Keratinocyte (primary cell): ENCODE data around the gene GRIN3A. TPM values are rescaled to one million over a fixed set of nuclear protein-coding genes. Genes with fewer than 3 reads are reported as not detected.

ENCODE experiments used
- DNase-seq: peaks from one replicate; pipeline ENCODE4 v3.0.0-alpha.2; 2011; ENCODE audit warnings: low read depth, missing footprints, low spot score
- FAIRE-seq: peaks from 2 replicates; lab custom pipeline; 2011; peaks lifted over from hg19 to GRCh38; lab: Jason Lieb, UNC
- H2AFZ ChIP-seq: 2 replicates; pipeline ENCODE4 v1.6.0; 2012; ENCODE audit warnings: low read length, control low read depth, inconsistent platforms; ENCODE audit not compliant: control insufficient read depth
- H3K27ac ChIP-seq: 2 replicates; pipeline ENCODE4 v1.5.1; 2011; ENCODE audit warnings: low read length; ENCODE audit not compliant: control insufficient read depth, insufficient read depth
- H3K27me3 ChIP-seq: 3 replicates; pipeline ENCODE4 v1.6.0; 2011; ENCODE audit warnings: low read length; ENCODE audit not compliant: control insufficient read depth, insufficient read depth; ENCODE audit errors: extremely low read depth
- H3K36me3 ChIP-seq, 2 experiments: 2 replicates in 1 of 2; 3 replicates in 1 of 2; pipeline ENCODE4 v1.5.1; 2011; ENCODE audit warnings: low read length in 2 of 2, mild to moderate bottlenecking in 1 of 2; ENCODE audit not compliant: control insufficient read depth in 2 of 2, insufficient read depth in 2 of 2; ENCODE audit errors: extremely low read depth in 1 of 2
- H3K4me1 ChIP-seq: 3 replicates; pipeline ENCODE4 v1.5.1; 2011; ENCODE audit warnings: low read length; ENCODE audit not compliant: control insufficient read depth, insufficient read depth; ENCODE audit errors: extremely low read depth
- H3K4me2 ChIP-seq: 3 replicates; pipeline ENCODE4 v1.6.0; 2011; ENCODE audit warnings: low read depth, low read length; ENCODE audit not compliant: control insufficient read depth, insufficient read depth; ENCODE audit errors: extremely low read depth
- H3K4me3 ChIP-seq, 3 experiments: fragments of 200-600 bp in 1 of 3; sonication (generic) in 1 of 3; 2 replicates in 2 of 3; 3 replicates in 1 of 3; pipeline ENCODE4 v1.5.1; 2011 to 2016; ENCODE audit warnings: low read length in 3 of 3, mild to moderate bottlenecking in 3 of 3, control low read depth in 2 of 3, inconsistent platforms in 1 of 3, low read depth in 1 of 3, mixed read lengths in 1 of 3, mixed run types in 1 of 3, moderate library complexity in 1 of 3; ENCODE audit not compliant: control insufficient read depth in 2 of 3, insufficient read depth in 2 of 3; ENCODE audit errors: extremely low read depth in 1 of 3
- H3K79me2 ChIP-seq: 2 replicates; pipeline ENCODE4 v1.6.0; 2012; ENCODE audit warnings: low read length; ENCODE audit not compliant: control insufficient read depth, insufficient read depth
- H3K9ac ChIP-seq: 3 replicates; pipeline ENCODE4 v1.6.0; 2011; ENCODE audit warnings: low read length; ENCODE audit not compliant: control insufficient read depth, insufficient read depth; ENCODE audit errors: extremely low read depth
- H3K9me1 ChIP-seq: 3 replicates; pipeline ENCODE4 v1.6.0; 2011; ENCODE audit warnings: low read length; ENCODE audit not compliant: control insufficient read depth, insufficient read depth; ENCODE audit errors: extremely low read depth
- H3K9me3 ChIP-seq: 2 replicates; pipeline ENCODE4 v1.5.1; 2012; ENCODE audit warnings: low read depth, low read length; ENCODE audit not compliant: control insufficient read depth
- H4K20me1 ChIP-seq: 3 replicates; pipeline ENCODE4 v1.6.0; 2011; ENCODE audit warnings: low read length; ENCODE audit not compliant: control insufficient read depth, insufficient read depth; ENCODE audit errors: extremely low read depth
- CTCF ChIP-seq, 3 experiments: IDR thresholded peaks in 1 of 3; conservative IDR thresholded peaks in 1 of 3; optimal IDR thresholded peaks in 1 of 3; 2 replicates in 2 of 3; 3 replicates in 1 of 3; pipeline versions ENCODE3 to v1.5.1; 2011; ENCODE audit warnings: low read length in 3 of 3, mild to moderate bottlenecking in 3 of 3, moderate library complexity in 2 of 3, control low read depth in 1 of 3, inconsistent platforms in 1 of 3; ENCODE audit not compliant: insufficient read depth in 2 of 3; ENCODE audit errors: extremely low read depth in 1 of 3
- EZH2 ChIP-seq: IDR thresholded peaks from one replicate; pipeline ENCODE4 v1.6.1; 2012; ENCODE audit warnings: inconsistent platforms, mild to moderate bottlenecking, low read length, moderate library complexity
- dilution Hi-C: fragments of 300-500 bp; cut with MboI; formaldehyde crosslinking; loops from one replicate; pipeline ENCODE4 v1.7.0; 2020; ENCODE audit warnings: low sequenced_read_pairs; ENCODE audit not compliant: extremely low pct_ligation_motif_present
- polyA plus RNA-seq, 5 experiments: library from polyadenylated mRNA; depleted of rRNA in 3 of 5; stranded (reverse) in 3 of 5; stranded (forward) in 1 of 5; unstranded in 1 of 5; fragments of >200 nt; gene quantifications; 1 replicate in 1 of 5; 2 replicates in 3 of 5; 3 replicates in 1 of 5; pipeline versions ENCODE4 v1.2.1 to v1.2.3, GENCODE V29; 2011 to 2012; ENCODE audit warnings: missing spikeins in 2 of 5, low read depth in 1 of 5, low replicate concordance in 1 of 5

Gene GRIN3A
- polyA plus RNA-seq, 1 donor (not counting 4 experiments of a cell fraction or from before 2014, with no cell fraction given), result not detected

- H3K27me3 ChIP-seq, result no peaks in the 10 kb centered on the region
- FAIRE-seq (no peak), DNase-seq (no peak)
- H3K79me2 ChIP-seq, result no peaks in the 10 kb centered on the region
- no peak overlapping the region for H2AFZ ChIP-seq
- H4K20me1 ChIP-seq, result no peaks in the 10 kb centered on the region
- dilution Hi-C loops, result no loop called here
- no peaks in the 10 kb centered on the region for H3K4me1 ChIP-seq
- H3K9me3 ChIP-seq, result no peaks in the 10 kb centered on the region
- no peak overlapping the region for H3K9ac ChIP-seq
- no peak overlapping the region for H3K4me2 ChIP-seq
- H3K4me3 ChIP-seq, result no peak overlapping the region
- no peak overlapping the region for H3K27ac ChIP-seq
- H3K9me1 ChIP-seq, result no peaks in the 10 kb centered on the region
- no peaks in the 10 kb centered on the region for H3K36me3 ChIP-seq
- TF ChIP-seq EZH2 (no peak), CTCF (optimal IDR thresholded peaks at IDR 0.05 in 1 of 3, IDR thresholded peaks at IDR 0.05 in 1 of 3, conservative IDR thresholded peaks at IDR 0.05 in 1 of 3; ENCODE audit: extremely low read depth in 1 of 3, insufficient read depth in 2 of 3, low read length in 3 of 3) (no peak)
Observed at GRCh38 chr9:101751895-101752294, 13.4 kb upstream of the GRIN3A start.

GRCh38 chr9:101739311-101739710, 864 bp upstream of the GRIN3A start:
- TF ChIP-seq EZH2 (no peak), CTCF (optimal IDR thresholded peaks at IDR 0.05 in 1 of 3, IDR thresholded peaks at IDR 0.05 in 1 of 3, conservative IDR thresholded peaks at IDR 0.05 in 1 of 3; ENCODE audit: extremely low read depth in 1 of 3, insufficient read depth in 2 of 3, low read length in 3 of 3) (no peak)
- H3K4me2 ChIP-seq, result no peak overlapping the region
- dilution Hi-C loops, result no loop called here
- no peak overlapping the region for H2AFZ ChIP-seq
- H4K20me1 ChIP-seq, result no peaks in the 10 kb centered on the region
- no peak for FAIRE-seq
- H3K4me1 ChIP-seq, result no peaks in the 10 kb centered on the region
- no peak overlapping the region for H3K27ac ChIP-seq
- H3K27me3 ChIP-seq, result peaks cover 33% of the 10 kb centered on the region
- no peak for DNase-seq
- no peaks in the 10 kb centered on the region for H3K79me2 ChIP-seq
- H3K9me1 ChIP-seq, result no peaks in the 10 kb centered on the region
- no peak overlapping the region for H3K4me3 ChIP-seq
- no peak overlapping the region for H3K9ac ChIP-seq
- H3K36me3 ChIP-seq, result no peaks in the 10 kb centered on the region
- H3K9me3 ChIP-seq, result no peaks in the 10 kb centered on the region
